ENCODE data around the gene NOTCH2.

Gene NOTCH2

GRCh38 chr1:119946724-119947123 lies 122.7 kb downstream of the NOTCH2 start:
- Histone ChIP-seq H3K9me3 (replicated peaks; ENCODE audit: insufficient read depth, low read length) (no peaks in the 10 kb centered on the region), H2AFZ (ENCODE audit: low read length) (no peak overlapping the region), H3F3A (ENCODE audit: insufficient read depth, low read length) (no peaks in the 10 kb centered on the region), H3K27me3 (replicated peaks; ENCODE audit: insufficient read depth, low read length) (no peaks in the 10 kb centered on the region), H3K4me2 (ENCODE audit: low read depth, low read length) (no peak overlapping the region), H3K79me2 (ENCODE audit: low read length) (no peaks in the 10 kb centered on the region), H3K9ac (ENCODE audit: low read length) (no peak overlapping the region), H3K36me3 (replicated peaks; ENCODE audit: insufficient read depth, low read length) (no peaks in the 10 kb centered on the region), H3K27ac (ENCODE audit: low read length) (no peak overlapping the region), H4K20me1 (ENCODE audit: insufficient read depth, low read length) (no peaks in the 10 kb centered on the region), H3K4me1 (ENCODE audit: low read length) (no peaks in the 10 kb centered on the region), H3K4me3 (ENCODE audit: low read length) (no peak overlapping the region), H3K9me2 (replicated peaks; ENCODE audit: insufficient read depth, low read length) (no peaks in the 10 kb centered on the region)
- DNase-seq = no peak
- TF ChIP-seq, protein P1, sequence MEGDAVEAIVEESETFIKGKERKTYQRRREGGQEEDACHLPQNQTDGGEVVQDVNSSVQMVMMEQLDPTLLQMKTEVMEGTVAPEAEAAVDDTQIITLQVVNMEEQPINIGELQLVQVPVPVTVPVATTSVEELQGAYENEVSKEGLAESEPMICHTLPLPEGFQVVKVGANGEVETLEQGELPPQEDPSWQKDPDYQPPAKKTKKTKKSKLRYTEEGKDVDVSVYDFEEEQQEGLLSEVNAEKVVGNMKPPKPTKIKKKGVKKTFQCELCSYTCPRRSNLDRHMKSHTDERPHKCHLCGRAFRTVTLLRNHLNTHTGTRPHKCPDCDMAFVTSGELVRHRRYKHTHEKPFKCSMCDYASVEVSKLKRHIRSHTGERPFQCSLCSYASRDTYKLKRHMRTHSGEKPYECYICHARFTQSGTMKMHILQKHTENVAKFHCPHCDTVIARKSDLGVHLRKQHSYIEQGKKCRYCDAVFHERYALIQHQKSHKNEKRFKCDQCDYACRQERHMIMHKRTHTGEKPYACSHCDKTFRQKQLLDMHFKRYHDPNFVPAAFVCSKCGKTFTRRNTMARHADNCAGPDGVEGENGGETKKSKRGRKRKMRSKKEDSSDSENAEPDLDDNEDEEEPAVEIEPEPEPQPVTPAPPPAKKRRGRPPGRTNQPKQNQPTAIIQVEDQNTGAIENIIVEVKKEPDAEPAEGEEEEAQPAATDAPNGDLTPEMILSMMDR (IDR thresholded peaks at IDR 0.05; ENCODE audit: low read length) = no peak
- TF ChIP-seq EZH2 (optimal IDR thresholded peaks at IDR 0.05; ENCODE audit: low read depth, low read length) (no peak), EZH2phosphoT487 (IDR thresholded peaks at IDR 0.05; ENCODE audit: low read length) (no peak)

GRCh38 chr1:119943216-119943615 lies 126.2 kb downstream of the NOTCH2 start:
- Histone ChIP-seq H3K79me2 (ENCODE audit: low read length) (no peaks in the 10 kb centered on the region), H3K9me2 (replicated peaks; ENCODE audit: insufficient read depth, low read length) (no peaks in the 10 kb centered on the region), H3K9me3 (replicated peaks; ENCODE audit: insufficient read depth, low read length) (no peaks in the 10 kb centered on the region), H3K4me3 (ENCODE audit: low read length) (no peak overlapping the region), H3F3A (ENCODE audit: insufficient read depth, low read length) (no peaks in the 10 kb centered on the region), H3K9ac (ENCODE audit: low read length) (no peak overlapping the region), H3K36me3 (replicated peaks; ENCODE audit: insufficient read depth, low read length) (no peaks in the 10 kb centered on the region; the same call in 1 of the 2 replicates), H4K20me1 (ENCODE audit: insufficient read depth, low read length) (no peaks in the 10 kb centered on the region), H3K4me1 (ENCODE audit: low read length) (no peaks in the 10 kb centered on the region), H3K27me3 (replicated peaks; ENCODE audit: insufficient read depth, low read length) (no peaks in the 10 kb centered on the region), H3K4me2 (ENCODE audit: low read depth, low read length) (no peak overlapping the region), H3K27ac (ENCODE audit: low read length) (no peak overlapping the region), H2AFZ (ENCODE audit: low read length) (no peak overlapping the region)
- no peak for TF ChIP-seq EZH2 (optimal IDR thresholded peaks at IDR 0.05; ENCODE audit: low read depth, low read length)
- TF ChIP-seq, protein P1 (IDR thresholded peaks at IDR 0.05; ENCODE audit: low read length) = no peak
- no peak for TF ChIP-seq EZH2phosphoT487 (IDR thresholded peaks at IDR 0.05; ENCODE audit: low read length)
- DNase-seq = no peak

DNA sequence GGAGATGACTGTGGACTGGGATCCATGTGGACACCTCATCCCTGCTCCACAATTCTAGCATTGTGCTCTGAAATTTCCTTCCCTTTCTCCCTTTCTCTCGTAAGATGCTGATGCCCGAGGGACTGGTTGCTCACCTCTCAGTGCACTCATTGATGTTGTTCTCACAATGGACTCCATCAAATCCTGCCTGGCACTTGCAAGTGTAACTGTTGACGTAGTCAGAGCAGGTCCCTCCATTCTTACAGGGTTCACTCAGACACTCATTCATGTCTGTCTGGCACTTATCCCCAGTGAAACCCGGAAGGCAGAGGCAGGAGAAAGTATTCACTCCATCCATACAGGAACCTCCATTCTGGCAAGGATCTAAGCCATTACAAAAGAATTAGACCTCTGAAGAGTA lies 128.1 kb downstream of the NOTCH2 start:
- DNase-seq = no peak
- H3K4me1 ChIP-seq (ENCODE audit: low read length) = peaks cover 11% of the 10 kb centered on the region; the same call in 1 of the 2 replicates
- H3K9me2 ChIP-seq (replicated peaks; ENCODE audit: insufficient read depth, low read length) = no peaks in the 10 kb centered on the region
- no peak overlapping the region for H2AFZ ChIP-seq (ENCODE audit: low read length)
- no peaks in the 10 kb centered on the region for H3K27me3 ChIP-seq (replicated peaks; ENCODE audit: insufficient read depth, low read length)
- H4K20me1 ChIP-seq (ENCODE audit: insufficient read depth, low read length) = no peaks in the 10 kb centered on the region
- no peaks in the 10 kb centered on the region; the same call in 1 of the 2 replicates for H3K36me3 ChIP-seq (replicated peaks; ENCODE audit: insufficient read depth, low read length)
- TF ChIP-seq EZH2phosphoT487 (IDR thresholded peaks at IDR 0.05; ENCODE audit: low read length) (no peak), EZH2 (optimal IDR thresholded peaks at IDR 0.05; ENCODE audit: low read depth, low read length) (no peak)
- TF ChIP-seq, protein P1 (IDR thresholded peaks at IDR 0.05; ENCODE audit: low read length) = no peak
- H3K4me3 ChIP-seq (ENCODE audit: low read length) = no peak overlapping the region
- H3K9me3 ChIP-seq (replicated peaks; ENCODE audit: insufficient read depth, low read length) = no peaks in the 10 kb centered on the region
- H3K9ac ChIP-seq (ENCODE audit: low read length) = no peak overlapping the region
- H3F3A ChIP-seq (ENCODE audit: insufficient read depth, low read length) = peaks cover 5% of the 10 kb centered on the region; the same call in 1 of the 2 replicates
- no peaks in the 10 kb centered on the region for H3K79me2 ChIP-seq (ENCODE audit: low read length)
- no peak overlapping the region for H3K4me2 ChIP-seq (ENCODE audit: low read depth, low read length)
- H3K27ac ChIP-seq (ENCODE audit: low read length) = no peak overlapping the region
